Lung (tissue), 12 donors: ENCODE measurements around the gene TMTC4. TPM values are rescaled to one million over a fixed set of nuclear protein-coding genes. Genes with fewer than 3 reads are reported as not detected.

ENCODE experiments used
- ATAC-seq: fragments of 200-7000 bp; cut with Tn5 transposase; one replicate; pipeline ENCODE4 v1.9.1; 2020; ENCODE audit warnings: moderate number of reproducible peaks; ENCODE audit not compliant: insufficient read depth, low FRiP score
- DNase-seq, 3 donors: peaks; one replicate each; pipeline ENCODE4 v3.0.0-alpha.2; 2013 to 2017
- H3K27ac ChIP-seq, 2 donors: one replicate each; pipeline ENCODE4 v1.5.1; 2013; ENCODE audit warnings: mild to moderate bottlenecking in 2 of 2, moderate library complexity in 2 of 2, control low read depth in 1 of 2, inconsistent platforms in 1 of 2, low read depth in 1 of 2, low read length in 1 of 2
- H3K27me3 ChIP-seq, 3 donors: one replicate each; pipeline ENCODE4 v1.5.1; 2013; ENCODE audit warnings: low read length in 2 of 3; ENCODE audit not compliant: control insufficient read depth in 3 of 3, insufficient read depth in 3 of 3
- H3K36me3 ChIP-seq, 4 donors: one replicate each; pipeline ENCODE4 v1.5.1; 2013; ENCODE audit warnings: low read length in 4 of 4, mild to moderate bottlenecking in 1 of 4, moderate library complexity in 1 of 4; ENCODE audit not compliant: control insufficient read depth in 4 of 4, insufficient read depth in 4 of 4
- H3K4me1 ChIP-seq, 5 donors: one replicate each; pipeline ENCODE4 v1.5.1; 2013; ENCODE audit warnings: low read length in 5 of 5, mild to moderate bottlenecking in 2 of 5, moderate library complexity in 1 of 5; ENCODE audit not compliant: control insufficient read depth in 5 of 5, insufficient read depth in 5 of 5
- H3K4me3 ChIP-seq: one replicate; pipeline ENCODE4 v1.5.1; 2013; ENCODE audit warnings: mild to moderate bottlenecking, control low read depth, moderate library complexity
- H3K9ac ChIP-seq, 2 donors: one replicate each; pipeline ENCODE4 v1.5.1; 2013; ENCODE audit warnings: low read length in 2 of 2, control low read depth in 1 of 2; ENCODE audit not compliant: insufficient read depth in 1 of 2
- H3K9me3 ChIP-seq, 4 donors: one replicate each; pipeline ENCODE4 v1.5.1; 2013; ENCODE audit warnings: low read length in 3 of 4, mild to moderate bottlenecking in 1 of 4, moderate library complexity in 1 of 4; ENCODE audit not compliant: control insufficient read depth in 4 of 4, insufficient read depth in 3 of 4
- CTCF ChIP-seq: IDR thresholded peaks from 2 replicates; pipeline ENCODE4 v1.5.1; 2012; ENCODE audit warnings: mild to moderate bottlenecking; ENCODE audit errors: control extremely low read depth, extremely low read depth
- WGBS, 2 donors: extraction: QIAGEN DNeasy Blood & Tissue Kit; methylation state at CpG; one replicate each; pipeline ENCODE4 v1.1.7; 2013; 5-methylcytosine and 5-hydroxymethylcytosine counted together
- polyA plus RNA-seq, 2 donors: library from polyadenylated mRNA; stranded (reverse); fragments of 200-250 nt; gene quantifications; one replicate each; pipeline ENCODE4 v1.2.1, GENCODE V29; 2013
- total RNA-seq, 2 donors: library from RNA; depleted of rRNA in 1 of 2; stranded (reverse); fragments of >200 nt in 1 of 2; gene quantifications; one replicate each; pipeline ENCODE4 v1.2.1, GENCODE V29; 2014 to 2021
- donor health status: control.
- donor health status: control.
- donor health status: Bipolar disorder and iron deficiency.
- donor health status: healthy.
- donor health status: DM: yes; HTN: yes; CAD: no.

The TMTC4 gene
- total and polyA plus RNA-seq, 4 donors: 5.0 to 27.1 (median 11.7) TPM

- peak; percentile 34 for TF ChIP-seq CTCF
- H3K9ac ChIP-seq: peak overlapping the region; percentile 56 to 74
- peaks cover 0 to 7% (median 3%) of the 10 kb centered on the region in 3 donors for H3K27me3 ChIP-seq
- WGBS, 2 donors: 0 to 1% methylated on average over 51 to 67 of the region's 67 CpGs
- peak overlapping the region; percentile 85 for H3K4me3 ChIP-seq
- H3K9me3 ChIP-seq: no peaks in the 10 kb centered on the region
- no peaks in the 10 kb centered on the region for H3K36me3 ChIP-seq
- ATAC-seq: peak; percentile 97
- peak; percentile 99 for DNase-seq
- peak overlapping the region; percentile 86 to 93 for H3K27ac ChIP-seq
- H3K4me1 ChIP-seq: peaks cover 0 to 15% (median 5%) of the 10 kb centered on the region in 5 donors
These were observed 471 bp upstream of the TMTC4 start for GRCh38 chr13:100674872-100675660.

DNA sequence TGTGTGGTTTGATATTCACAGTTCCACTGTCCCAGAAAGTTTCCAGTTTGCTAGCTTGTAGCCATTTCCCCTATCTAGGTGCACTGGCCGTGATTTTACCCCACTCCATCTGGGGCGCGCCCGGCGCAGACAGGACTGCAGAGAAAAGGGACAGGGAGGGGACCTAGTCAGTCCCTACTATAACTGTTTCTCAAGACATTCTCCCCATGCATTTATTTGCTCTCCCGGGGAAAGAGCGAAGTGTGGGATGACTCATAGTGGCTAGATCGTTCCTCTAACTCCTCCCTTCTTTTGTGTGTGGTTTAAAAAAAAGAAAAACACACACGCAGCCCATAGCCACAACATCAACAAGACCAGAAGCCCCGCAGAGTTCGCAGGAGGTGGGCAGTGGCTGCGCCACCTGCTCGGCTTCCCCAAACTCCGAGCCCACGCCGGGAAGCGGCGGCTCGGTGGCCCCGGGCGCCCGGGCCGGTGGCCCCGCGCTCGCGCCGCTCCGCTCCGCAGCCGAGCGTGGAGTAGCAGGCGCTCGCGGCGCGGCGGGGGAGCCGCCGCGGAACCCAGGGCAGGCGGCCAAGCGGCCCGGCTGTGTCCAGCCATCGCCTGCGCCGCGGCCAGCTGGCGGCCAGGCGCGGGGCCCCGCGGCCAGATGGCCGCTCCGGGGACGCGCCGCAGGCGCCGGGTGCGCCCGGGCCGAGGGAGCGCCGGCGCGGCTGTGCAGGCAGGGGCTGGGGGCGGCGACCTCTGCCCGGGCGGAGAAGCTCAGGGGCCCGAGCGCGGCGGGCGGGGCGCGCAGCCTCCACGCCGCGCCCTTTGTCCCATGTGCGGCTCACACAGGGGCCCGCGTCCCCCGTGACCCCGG, 653 bp downstream of the TMTC4 start:
- ATAC-seq (peak; percentile 29), DNase-seq (peak; percentile 57 to 81 (median 78))
- peak overlapping the region; percentile 85 for H3K4me3 ChIP-seq
- no peaks in the 10 kb centered on the region for H3K36me3 ChIP-seq
- H3K27me3 ChIP-seq: peaks cover 0 to 7% (median 3%) of the 10 kb centered on the region in 3 donors
- no peaks in the 10 kb centered on the region for H3K9me3 ChIP-seq
- TF ChIP-seq CTCF: no peak
- H3K4me1 ChIP-seq: peaks cover 0 to 15% (median 5%) of the 10 kb centered on the region in 5 donors
- 0% methylated on average over 51 to 86 of the region's 86 CpGs for WGBS, 2 donors
- peak overlapping the region; percentile 82 to 93 for H3K27ac ChIP-seq
- H3K9ac ChIP-seq: peak overlapping the region; percentile 27 to 70

DNA sequence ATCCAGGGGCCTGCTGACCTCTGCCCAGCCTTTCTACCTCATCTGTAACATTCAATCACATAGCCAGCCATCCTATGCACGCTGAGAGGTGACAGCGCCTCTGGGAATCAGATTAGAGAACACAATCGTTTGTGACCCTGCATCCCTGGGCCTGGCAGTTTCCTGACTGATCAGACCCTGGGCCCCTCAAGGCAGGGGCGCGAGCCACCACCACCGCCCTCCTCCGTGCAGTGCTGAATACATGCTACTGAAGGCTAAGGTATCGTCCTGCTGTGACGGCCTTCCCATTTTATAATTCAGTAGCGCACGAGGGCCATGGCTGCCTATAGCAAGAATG, 1.3 kb downstream of the TMTC4 start:
- Histone ChIP-seq H3K27ac (peak overlapping the region; percentile 37 to 93), H3K36me3 (peaks cover 0 to 6% (median 0%) of the 10 kb centered on the region in 4 donors), H3K4me3 (peak overlapping the region; percentile 85), H3K9me3 (no peaks in the 10 kb centered on the region), H3K4me1 (peaks cover 0 to 15% (median 5%) of the 10 kb centered on the region in 5 donors), H3K9ac (peak overlapping the region; percentile 27 to 70), H3K27me3 (peaks cover 0 to 7% (median 5%) of the 10 kb centered on the region in 3 donors)
- no peak for ATAC-seq
- peak in 1 of 3 donors; percentile 39 for DNase-seq
- 19 to 34% methylated on average over 11 of the region's 11 CpGs for WGBS, 2 donors
- no peak for TF ChIP-seq CTCF
